ENCODE data around the gene TMEM98.
"Not testable (repeated sequence)": the region's sequence is repeated elsewhere in the genome, so short reads cannot be mapped to it uniquely, and the experiment has no call there.

TMEM98 gene

GRCh38 chr17:32915245-32915644 lies 12.7 kb upstream of the TMEM98 start:
- DNase-seq (ENCODE audit: low spot score), result no peak
- no peak for TF ChIP-seq CTCF (IDR thresholded peaks at IDR 0.05; ENCODE audit: borderline replicate concordance, control extremely low read depth, extremely low read depth, insufficient read depth, missing control alignments)
- in situ Hi-C loops (cut with MboI; ENCODE audit: low sequenced_read_pairs, unreplicated experiment), result loop anchor here (10.0 to 25.0 kb wide), 2 partner anchors 260 to 453 kb away; no protein-coding TSS in a partner anchor

GRCh38 chr17:32916134-32916533 lies 11.8 kb upstream of the TMEM98 start:
- in situ Hi-C loops (cut with MboI; ENCODE audit: low sequenced_read_pairs, unreplicated experiment), result loop anchor here (10.0 to 25.0 kb wide), 2 partner anchors 261 to 454 kb away; no protein-coding TSS in a partner anchor
- TF ChIP-seq CTCF (IDR thresholded peaks at IDR 0.05; ENCODE audit: borderline replicate concordance, control extremely low read depth, extremely low read depth, insufficient read depth, missing control alignments), result no peak
- no peak for DNase-seq (ENCODE audit: low spot score)

GRCh38 chr17:32917081-32917480 lies 10.9 kb upstream of the TMEM98 start:
- TF ChIP-seq CTCF (IDR thresholded peaks at IDR 0.05; ENCODE audit: borderline replicate concordance, control extremely low read depth, extremely low read depth, insufficient read depth, missing control alignments), result no peak
- in situ Hi-C loops (cut with MboI; ENCODE audit: low sequenced_read_pairs, unreplicated experiment), result loop anchor here (10.0 to 25.0 kb wide), 2 partner anchors 262 to 455 kb away; no protein-coding TSS in a partner anchor

GRCh38 chr17:32917842-32918241 lies 10.1 kb upstream of the TMEM98 start:
- in situ Hi-C loops (cut with MboI; ENCODE audit: low sequenced_read_pairs, unreplicated experiment), result loop anchor here (10.0 to 25.0 kb wide), 2 partner anchors 263 to 456 kb away; no protein-coding TSS in a partner anchor
- no peak for TF ChIP-seq CTCF (IDR thresholded peaks at IDR 0.05; ENCODE audit: borderline replicate concordance, control extremely low read depth, extremely low read depth, insufficient read depth, missing control alignments)
- no peak for DNase-seq (ENCODE audit: low spot score)

More at GRCh38 chr17:32917081-32917480, 10.9 kb upstream of the TMEM98 start:
- DNase-seq (ENCODE audit: low spot score), result no peak

- in situ Hi-C loops (cut with MboI; ENCODE audit: low sequenced_read_pairs, unreplicated experiment), result loop anchor here (10.0 to 25.0 kb wide), 2 partner anchors 265 to 458 kb away; no protein-coding TSS in a partner anchor
- not testable (repeated sequence) for DNase-seq (ENCODE audit: low spot score)
Measured at GRCh38 chr17:32919876-32920275, 8.1 kb upstream of the TMEM98 start.

- TF ChIP-seq CTCF (IDR thresholded peaks at IDR 0.05; ENCODE audit: borderline replicate concordance, control extremely low read depth, extremely low read depth, insufficient read depth, missing control alignments), result no peak
- in situ Hi-C loops (cut with MboI; ENCODE audit: low sequenced_read_pairs, unreplicated experiment), result loop anchor here (25.0 kb wide), 1 partner anchor 458 kb away; no protein-coding TSS in a partner anchor
- no peak for DNase-seq (ENCODE audit: low spot score)
Measured at GRCh38 chr17:32920293-32920692, 7.7 kb upstream of the TMEM98 start.

GRCh38 chr17:32921017-32921416 lies 6.9 kb upstream of the TMEM98 start:
- in situ Hi-C loops (cut with MboI; ENCODE audit: low sequenced_read_pairs, unreplicated experiment), result loop anchor here (25.0 kb wide), 1 partner anchor 459 kb away; no protein-coding TSS in a partner anchor
- no peak for TF ChIP-seq CTCF (IDR thresholded peaks at IDR 0.05; ENCODE audit: borderline replicate concordance, control extremely low read depth, extremely low read depth, insufficient read depth, missing control alignments)
- DNase-seq (ENCODE audit: low spot score), result no peak

GRCh38 chr17:32923905-32924304 lies 4.0 kb upstream of the TMEM98 start:
- not testable (repeated sequence) for DNase-seq (ENCODE audit: low spot score)
- in situ Hi-C loops (cut with MboI; ENCODE audit: low sequenced_read_pairs, unreplicated experiment), result loop anchor here (25.0 kb wide), 1 partner anchor 462 kb away; no protein-coding TSS in a partner anchor

Measured in GM13976 (cell line).